Activated CD4-positive, alpha-beta T cell treated with anti-CD3 and anti-CD28 coated beads, Interleukin-2, Interleukin-6, amounts not matched to agents 100 ng/mL and 50 ng/mL, durations not matched to agents 16 hours and 8 hours (primary cell): ENCODE results near the gene C6orf118.

Source experiments
- DNase-seq: peaks from one replicate; pipeline ENCODE4 v3.0.0-alpha.2; 2020

The C6orf118 gene

GRCh38 chr6:165308926-165309731 is at the start of gene C6orf118:
C6orf118 (minus strand) TSS chr6:165309605; CDS start chr6:165309586, 19 bp downstream.
- DNase-seq: no peak

- DNase-seq: no peak
Observed at GRCh38 chr6:165345700-165346099, 36.3 kb upstream of the C6orf118 start.

GRCh38 chr6:165340532-165340931 is 31.1 kb upstream of the C6orf118 start:
- no peak for DNase-seq

GRCh38 chr6:165325609-165326008 is 16.2 kb upstream of the C6orf118 start:
- DNase-seq: no peak

GRCh38 chr6:165321555-165322145 is 12.2 kb upstream of the C6orf118 start:
- DNase-seq: no peak

GRCh38 chr6:165321150-165321549 is 11.7 kb upstream of the C6orf118 start:
- no peak for DNase-seq

- DNase-seq: no peak
Observed at GRCh38 chr6:165317723-165318122, 8.3 kb upstream of the C6orf118 start.

GRCh38 chr6:165306955-165307354 is 2.5 kb downstream of the C6orf118 start:
- no peak for DNase-seq

GRCh38 chr6:165301372-165302246 is 7.8 kb downstream of the C6orf118 start:
- no peak for DNase-seq

- DNase-seq: no peak
Observed at GRCh38 chr6:165300422-165300936, 8.9 kb downstream of the C6orf118 start.

- DNase-seq: no peak
Observed at GRCh38 chr6:165298875-165299274, 10.5 kb downstream of the C6orf118 start.

GRCh38 chr6:165298402-165298801 is 11.0 kb downstream of the C6orf118 start:
- no peak for DNase-seq

- no peak for DNase-seq
Observed at GRCh38 chr6:165292657-165293056, 16.7 kb downstream of the C6orf118 start.

- DNase-seq: no peak
Observed at GRCh38 chr6:165274611-165275010, 34.8 kb downstream of the C6orf118 start.

- no peak for DNase-seq
Observed at GRCh38 chr6:165272585-165272984, 36.8 kb downstream of the C6orf118 start.

- no peak for DNase-seq
Observed at GRCh38 chr6:165268987-165269386, 40.4 kb downstream of the C6orf118 start.

GRCh38 chr6:165266621-165267020 is 42.8 kb downstream of the C6orf118 start:
- DNase-seq: no peak

- DNase-seq: no peak
Observed at GRCh38 chr6:165266191-165266590, 43.2 kb downstream of the C6orf118 start.

GRCh38 chr6:165260462-165260861 is 48.9 kb downstream of the C6orf118 start:
- DNase-seq: no peak

- no peak for DNase-seq
Observed at GRCh38 chr6:165249808-165250207, 59.6 kb downstream of the C6orf118 start.

GRCh38 chr6:165245701-165246100 is 63.7 kb downstream of the C6orf118 start:
- DNase-seq: no peak

GRCh38 chr6:165245287-165245686 is 64.1 kb downstream of the C6orf118 start:
- DNase-seq: no peak

GRCh38 chr6:165244524-165245247 is 64.7 kb downstream of the C6orf118 start:
- DNase-seq: no peak
